Ovary (tissue), 3 donors: ENCODE data around the gene B4GALT7.

Source experiments
- CTCF ChIP-seq, 3 donors: fragments of 450-650 bp in 2 of 3; fragments of 200-600 bp in 1 of 3; IDR thresholded peaks; one replicate each; pipeline versions ENCODE4 v1.5.1 to v1.8.0; 2016 to 2022; ENCODE audit warnings: antibody characterized with exemption in 3 of 3, mild to moderate bottlenecking in 1 of 3
- EP300 ChIP-seq: sonication (generic); formaldehyde crosslinking; IDR thresholded peaks from one replicate; pipeline ENCODE4 v1.6.1; 2017; ENCODE audit warnings: antibody characterized with exemption
- POLR2A ChIP-seq: fragments of 450-650 bp; IDR thresholded peaks from one replicate; pipeline ENCODE4 v1.6.1; 2017; ENCODE audit warnings: antibody characterized with exemption, mild to moderate bottlenecking, moderate library complexity
- donor health status: DM: no; HTN: no; CAD: no.

- TF ChIP-seq CTCF (IDR thresholded peaks at IDR 0.05): no peak
- TF ChIP-seq EP300: no peak
- TF ChIP-seq POLR2A: no peak
Measured at GRCh38 chr5:177588413-177588909, 11.5 kb upstream of the B4GALT7 start.
